HAP-1 (cell line): Measurements from ENCODE around the gene FNIP2.

Experiments used
- DNase-seq, 2 experiments: peaks; one replicate each; pipeline ENCODE4 v3.0.0-alpha.2; 2016 to 2020; ENCODE audit warnings: low spot score in 2 of 2
- H3K27me3 ChIP-seq: fragments of 250-450 bp; sonication (Bioruptor Pico); 2 replicates; pipeline ENCODE4 v1.5.1; 2020; ENCODE audit warnings: low read depth, mild to moderate bottlenecking, moderate library complexity
- H3K36me3 ChIP-seq: fragments of 250-450 bp; sonication (Bioruptor Pico); replicated peaks from 2 replicates; pipeline ENCODE4 v1.5.1; 2020; ENCODE audit warnings: mild to moderate bottlenecking
- H3K4me1 ChIP-seq: fragments of 250-450 bp; sonication (Bioruptor Pico); 2 replicates; pipeline ENCODE4 v1.5.1; 2020; ENCODE audit warnings: mild to moderate bottlenecking
- H3K4me3 ChIP-seq: fragments of 250-450 bp; sonication (Bioruptor Pico); 2 replicates; pipeline ENCODE4 v1.5.1; 2020; ENCODE audit warnings: mild to moderate bottlenecking, moderate library complexity
- H3K9me3 ChIP-seq: fragments of 250-450 bp; sonication (Bioruptor Pico); 2 replicates; pipeline ENCODE4 v1.5.1; 2020; ENCODE audit warnings: mild to moderate bottlenecking, moderate library complexity
- in situ Hi-C: fragments of 300-500 bp; cut with MboI; formaldehyde crosslinking; loops from 3 replicates; pipeline ENCODE4 v1.14.3; 2020; ENCODE audit warnings: low sequenced_read_pairs, inconsistent platforms, mixed read lengths

FNIP2 gene

DNA sequence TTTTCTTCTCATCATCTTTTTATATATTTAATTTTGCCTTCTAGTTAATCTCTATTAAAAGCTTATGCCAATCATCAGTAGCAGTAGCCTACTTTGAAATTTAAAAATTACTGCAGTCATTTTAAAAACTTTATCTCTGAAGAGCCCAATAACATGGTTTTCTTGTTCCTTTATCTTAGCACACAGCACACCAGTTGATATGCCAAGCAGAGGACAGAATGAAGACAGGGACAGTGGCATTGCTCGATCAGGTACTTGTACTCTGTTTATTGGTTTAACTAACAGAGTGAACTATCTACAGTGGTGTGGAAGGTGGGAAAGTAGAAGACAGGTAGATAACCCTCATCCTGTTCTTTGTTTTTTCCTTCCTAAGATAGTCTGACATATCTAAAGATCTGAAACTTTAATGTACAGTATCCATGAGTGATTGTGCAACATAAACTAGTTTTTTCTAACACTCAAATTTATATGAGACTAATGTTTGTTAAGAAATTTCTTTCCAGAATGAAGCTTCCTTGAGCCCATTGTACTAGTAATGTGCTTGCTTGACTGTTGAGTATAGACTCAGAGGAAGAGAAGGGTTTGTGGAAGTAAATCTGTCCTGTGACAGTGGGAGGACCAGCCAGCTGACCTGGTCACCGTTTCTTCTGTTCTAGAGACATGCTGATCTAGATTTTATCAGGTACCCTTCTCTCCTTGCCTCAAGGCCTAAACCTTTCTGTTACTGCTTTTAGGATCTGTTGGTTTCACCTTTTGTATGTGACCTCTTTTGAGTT, 66.6 kb downstream of the FNIP2 start:
- H3K4me1 ChIP-seq, result no peaks in the 10 kb centered on the region
- no peaks in the 10 kb centered on the region for H3K27me3 ChIP-seq
- H3K4me3 ChIP-seq, result no peak overlapping the region
- in situ Hi-C loops, result no loop called here
- no peaks in the 10 kb centered on the region for H3K36me3 ChIP-seq
- no peaks in the 10 kb centered on the region for H3K9me3 ChIP-seq
- no peak for DNase-seq

DNA sequence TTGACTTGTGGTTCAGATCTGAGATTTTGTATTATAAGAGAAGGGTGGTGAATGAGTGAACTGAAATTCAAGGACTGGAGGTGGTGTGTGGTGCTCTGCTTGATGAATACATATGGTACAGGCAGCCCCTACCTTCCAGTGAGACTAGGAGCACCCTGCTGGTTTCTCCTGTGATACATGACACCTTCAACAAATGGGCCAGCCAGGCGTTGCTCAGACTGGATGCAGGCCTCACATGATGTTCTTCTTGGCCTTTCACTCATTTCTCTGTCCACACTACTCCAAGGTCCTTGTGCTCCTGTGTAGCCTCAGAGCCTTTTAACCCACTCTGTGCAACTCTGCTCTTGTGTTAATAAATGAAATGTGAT, 67.2 kb downstream of the FNIP2 start:
- H3K4me1 ChIP-seq, result no peaks in the 10 kb centered on the region
- no peaks in the 10 kb centered on the region for H3K27me3 ChIP-seq
- H3K4me3 ChIP-seq, result no peak overlapping the region
- in situ Hi-C loops, result no loop called here
- no peak for DNase-seq
- no peaks in the 10 kb centered on the region for H3K36me3 ChIP-seq
- H3K9me3 ChIP-seq, result no peaks in the 10 kb centered on the region

DNA sequence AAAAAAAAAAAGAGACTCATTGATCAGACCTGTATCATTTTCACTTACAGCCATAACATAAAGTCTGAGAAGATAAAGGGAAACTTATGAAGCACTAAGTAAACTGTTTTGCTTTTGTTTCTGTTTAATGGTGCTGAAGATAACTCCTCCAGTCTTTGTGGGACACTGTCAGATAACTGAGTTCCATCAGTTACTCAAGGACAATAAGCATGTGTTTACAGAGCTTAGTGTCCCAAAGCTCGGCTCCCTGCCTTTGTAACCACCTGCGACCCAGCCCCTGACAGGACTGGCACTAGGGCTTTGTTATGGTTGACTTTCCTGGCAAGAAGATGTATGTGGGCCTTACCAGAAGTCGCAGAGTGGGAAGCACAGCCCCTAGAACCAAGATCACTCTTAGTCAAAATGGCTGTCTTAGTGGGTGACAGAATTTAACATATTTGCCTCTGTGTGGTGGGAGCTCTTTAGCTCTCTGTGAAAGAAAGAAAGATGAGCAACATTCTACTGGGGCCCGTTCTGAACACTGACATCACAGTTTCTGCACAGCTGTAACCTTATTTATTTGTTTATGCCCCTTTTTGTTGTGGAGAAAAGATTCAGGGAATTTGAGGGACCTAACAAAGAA, 68.1 kb downstream of the FNIP2 start:
- in situ Hi-C loops, result no loop called here
- Histone ChIP-seq H3K4me1 (no peaks in the 10 kb centered on the region), H3K9me3 (no peaks in the 10 kb centered on the region), H3K27me3 (no peaks in the 10 kb centered on the region), H3K4me3 (no peak overlapping the region), H3K36me3 (no peaks in the 10 kb centered on the region)
- DNase-seq, result no peak

DNA sequence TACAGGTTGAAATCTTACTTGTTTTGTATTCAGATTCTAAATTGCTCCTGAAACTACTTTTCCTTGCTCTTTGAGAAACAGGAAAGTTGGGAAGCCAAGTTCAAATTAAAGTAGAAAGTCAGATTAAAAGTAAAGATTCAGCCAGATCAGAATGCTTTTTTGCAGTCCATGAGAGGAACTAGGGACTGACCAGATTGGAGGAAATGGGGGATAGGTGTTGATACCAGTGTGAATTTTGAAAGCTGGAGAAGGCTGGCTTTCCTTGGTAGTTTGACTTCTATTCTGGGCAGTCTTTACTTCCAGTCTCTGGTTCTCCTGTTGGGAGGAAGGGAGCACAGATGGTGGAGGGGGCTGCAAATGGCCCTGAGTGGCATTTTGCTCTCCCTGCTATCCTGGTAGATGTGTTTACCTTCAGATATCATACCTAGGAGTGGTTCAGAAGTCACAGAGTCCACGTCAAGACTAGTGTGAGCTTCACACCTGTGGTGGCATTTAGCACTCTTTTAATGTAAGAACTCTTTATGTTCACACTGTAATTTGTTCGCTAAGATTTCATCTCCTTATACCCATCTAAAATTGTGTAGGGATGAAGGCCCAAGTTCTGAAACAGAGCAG, 68.8 kb downstream of the FNIP2 start:
- H3K36me3 ChIP-seq, result no peaks in the 10 kb centered on the region
- H3K27me3 ChIP-seq, result no peaks in the 10 kb centered on the region
- in situ Hi-C loops, result no loop called here
- DNase-seq, result no peak
- H3K4me3 ChIP-seq, result no peak overlapping the region
- H3K4me1 ChIP-seq, result no peaks in the 10 kb centered on the region
- no peaks in the 10 kb centered on the region for H3K9me3 ChIP-seq

DNA sequence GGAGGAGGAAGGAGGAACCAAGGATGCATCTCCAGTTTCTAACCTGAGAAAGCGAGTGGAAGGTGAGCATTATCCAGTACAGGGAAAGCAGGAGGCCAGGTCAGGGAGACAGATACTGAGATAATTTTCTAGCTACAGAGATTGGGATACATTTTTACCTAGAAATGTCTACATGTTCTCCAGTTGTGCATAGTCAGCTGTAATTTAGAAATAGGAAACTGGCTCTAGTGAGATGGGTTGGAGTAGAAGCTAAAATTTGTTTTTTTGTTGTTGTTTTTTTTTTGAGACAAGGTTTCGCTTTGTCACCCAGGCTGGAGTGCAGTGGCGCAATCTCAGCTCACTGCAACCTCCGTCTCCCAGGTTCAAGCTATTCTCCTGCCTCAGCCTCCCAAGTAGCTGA, 71.3 kb downstream of the FNIP2 start:
- no peaks in the 10 kb centered on the region for H3K27me3 ChIP-seq
- peaks cover 6% of the 10 kb centered on the region for H3K4me1 ChIP-seq
- in situ Hi-C loops, result loop anchor here (10.0 kb wide), 2 partner anchors 115 to 335 kb away; partner anchors contain the start of gene PPID
- no peaks in the 10 kb centered on the region for H3K36me3 ChIP-seq
- no peak for DNase-seq
- no peaks in the 10 kb centered on the region for H3K9me3 ChIP-seq
- no peak overlapping the region for H3K4me3 ChIP-seq

DNA sequence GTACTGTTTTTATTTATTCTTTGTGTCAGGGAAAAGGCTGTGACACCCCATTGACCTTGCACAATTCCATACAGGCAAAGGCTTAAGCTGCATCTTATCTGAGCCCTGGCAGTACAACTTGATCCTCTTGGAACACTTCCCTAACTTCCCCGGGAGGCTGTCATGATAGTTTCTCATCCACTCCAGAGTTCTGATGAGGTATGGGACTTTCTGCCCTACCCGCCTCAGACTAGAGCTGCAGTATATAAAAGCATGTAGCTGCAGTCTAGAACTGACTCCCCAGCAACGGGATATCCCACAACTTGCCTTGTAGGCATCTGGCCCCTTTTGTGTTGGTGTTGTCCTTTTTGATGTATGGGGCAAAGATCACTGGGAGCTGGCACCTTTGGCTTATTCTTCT, 72.7 kb downstream of the FNIP2 start:
- Histone ChIP-seq H3K4me1 (peaks cover 17% of the 10 kb centered on the region), H3K9me3 (no peaks in the 10 kb centered on the region), H3K36me3 (no peaks in the 10 kb centered on the region), H3K27me3 (no peaks in the 10 kb centered on the region), H3K4me3 (no peak overlapping the region)
- in situ Hi-C loops, result loop anchor here (10.0 kb wide), 2 partner anchors 117 to 333 kb away; partner anchors contain the start of gene PPID
- DNase-seq, result no peak

DNA sequence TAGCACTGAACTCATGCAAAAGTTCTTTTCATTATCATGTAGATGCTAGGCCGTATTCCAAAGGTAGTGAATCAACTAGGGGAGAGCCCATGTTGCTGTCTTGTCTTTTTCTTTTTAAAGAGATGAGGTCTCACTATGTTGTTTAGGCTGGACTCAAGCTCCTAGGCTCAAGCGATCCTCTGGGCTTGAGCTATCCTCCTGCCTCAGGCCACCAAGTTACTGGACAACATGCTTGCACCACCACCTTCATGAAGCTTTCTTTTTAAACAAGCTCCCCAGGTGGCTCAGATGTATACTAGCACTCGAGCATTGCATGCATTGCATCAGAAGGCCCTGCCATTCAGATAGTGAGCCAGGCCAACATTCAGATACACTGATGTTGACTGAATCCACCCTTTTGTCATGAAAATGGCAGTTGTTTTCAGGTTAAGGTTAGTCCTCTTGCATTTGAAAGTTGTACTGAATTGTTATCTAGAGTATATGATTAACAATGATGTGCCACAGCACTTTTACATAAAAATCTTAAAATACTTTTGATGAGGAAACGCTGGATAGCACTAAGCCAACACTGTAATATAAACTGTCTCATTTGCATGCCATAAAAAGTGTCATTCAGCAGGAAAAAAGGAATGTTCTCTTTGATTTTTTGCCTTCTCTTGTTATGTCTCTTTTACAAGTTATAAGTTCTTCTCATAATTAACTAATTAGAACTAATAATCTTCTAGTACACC, 76.7 kb downstream of the FNIP2 start:
- DNase-seq, result peak; percentile 67 to 77
- in situ Hi-C loops, result loop anchor here (10.0 kb wide), 2 partner anchors 121 to 329 kb away; partner anchors contain the start of gene PPID

DNA sequence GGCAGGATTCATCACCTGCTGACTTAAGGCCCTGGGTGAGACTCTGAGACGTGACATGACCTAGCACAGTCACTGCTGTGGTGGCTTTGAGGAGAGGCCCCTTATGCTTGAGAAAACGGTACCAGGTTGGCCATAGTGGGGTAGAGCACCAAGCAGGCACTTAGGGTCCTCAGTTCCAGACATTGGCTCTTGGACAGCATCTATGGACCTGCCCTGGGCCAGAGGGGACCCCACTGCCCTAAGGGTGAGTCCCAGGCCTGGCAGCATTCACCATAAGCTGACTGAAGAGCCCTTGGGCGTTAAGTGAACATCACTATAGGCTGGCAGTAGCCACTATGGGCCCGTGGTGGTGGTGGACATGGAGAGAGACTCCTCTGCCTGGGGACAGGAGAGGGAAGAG, 78.7 kb downstream of the FNIP2 start:
- DNase-seq, result no peak
- H3K9me3 ChIP-seq, result no peaks in the 10 kb centered on the region
- no peaks in the 10 kb centered on the region for H3K27me3 ChIP-seq
- in situ Hi-C loops, result loop anchor here (10.0 kb wide), 2 partner anchors 123 to 327 kb away; partner anchors contain the start of gene PPID
- H3K36me3 ChIP-seq, result no peaks in the 10 kb centered on the region
- H3K4me1 ChIP-seq, result peaks cover 17% of the 10 kb centered on the region
- no peak overlapping the region for H3K4me3 ChIP-seq

More for the DNA sequence above, 76.7 kb downstream of the FNIP2 start:
- no peak overlapping the region for H3K4me3 ChIP-seq
- no peaks in the 10 kb centered on the region for H3K9me3 ChIP-seq
- no peaks in the 10 kb centered on the region for H3K36me3 ChIP-seq
- H3K27me3 ChIP-seq, result no peaks in the 10 kb centered on the region
- peaks cover 17% of the 10 kb centered on the region for H3K4me1 ChIP-seq

DNA sequence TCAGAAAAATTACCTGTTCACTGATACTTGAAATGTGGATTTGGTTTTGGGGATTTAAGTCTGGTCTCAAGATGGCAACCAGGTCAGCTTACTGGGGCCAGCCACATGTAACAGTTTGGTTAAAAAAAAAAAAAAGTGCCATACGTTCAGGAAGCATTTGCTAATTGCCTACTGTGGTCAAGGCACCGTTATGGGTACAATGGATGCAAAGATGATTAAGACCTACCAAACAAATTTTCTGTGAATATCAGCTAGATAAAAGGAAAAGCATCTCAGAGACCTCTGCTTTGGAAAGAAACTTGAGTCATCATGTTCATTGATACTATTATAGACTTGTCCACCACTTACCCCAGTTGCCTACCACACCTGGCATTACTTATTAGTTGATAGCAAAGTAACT, 80.9 kb downstream of the FNIP2 start:
- Histone ChIP-seq H3K9me3 (no peaks in the 10 kb centered on the region), H3K36me3 (no peaks in the 10 kb centered on the region), H3K27me3 (no peaks in the 10 kb centered on the region), H3K4me3 (no peak overlapping the region), H3K4me1 (peaks cover 16% of the 10 kb centered on the region)
- in situ Hi-C loops, result loop anchor here (10.0 kb wide), 3 partner anchors 125 to 345 kb away; partner anchors contain the start of gene PPID
- no peak for DNase-seq

DNA sequence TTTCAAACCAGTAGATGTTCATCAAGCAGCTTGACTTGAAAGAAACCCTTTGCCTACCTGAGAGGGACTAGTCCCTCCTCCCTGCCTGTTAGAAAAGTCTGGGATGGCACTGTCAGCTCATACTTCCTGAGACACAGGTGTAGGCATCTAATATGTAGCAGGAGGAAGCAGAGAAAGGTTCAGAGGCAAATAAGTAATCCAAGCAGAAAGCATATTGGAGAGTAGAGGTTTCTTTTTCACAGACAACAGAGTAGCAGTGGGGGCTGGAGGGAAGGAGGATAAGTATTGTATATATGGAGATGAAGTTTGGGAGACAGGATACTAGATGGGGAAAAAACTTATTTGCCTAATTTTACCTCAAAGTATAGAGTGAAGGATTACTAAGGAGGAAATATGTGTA, 81.5 kb downstream of the FNIP2 start:
- in situ Hi-C loops, result loop anchor here (10.0 kb wide), 1 partner anchor 344 kb away; no protein-coding TSS in a partner anchor
- peaks cover 9% of the 10 kb centered on the region for H3K4me1 ChIP-seq
- H3K9me3 ChIP-seq, result no peaks in the 10 kb centered on the region
- no peak overlapping the region for H3K4me3 ChIP-seq
- no peaks in the 10 kb centered on the region for H3K36me3 ChIP-seq
- DNase-seq, result no peak
- no peaks in the 10 kb centered on the region for H3K27me3 ChIP-seq

DNA sequence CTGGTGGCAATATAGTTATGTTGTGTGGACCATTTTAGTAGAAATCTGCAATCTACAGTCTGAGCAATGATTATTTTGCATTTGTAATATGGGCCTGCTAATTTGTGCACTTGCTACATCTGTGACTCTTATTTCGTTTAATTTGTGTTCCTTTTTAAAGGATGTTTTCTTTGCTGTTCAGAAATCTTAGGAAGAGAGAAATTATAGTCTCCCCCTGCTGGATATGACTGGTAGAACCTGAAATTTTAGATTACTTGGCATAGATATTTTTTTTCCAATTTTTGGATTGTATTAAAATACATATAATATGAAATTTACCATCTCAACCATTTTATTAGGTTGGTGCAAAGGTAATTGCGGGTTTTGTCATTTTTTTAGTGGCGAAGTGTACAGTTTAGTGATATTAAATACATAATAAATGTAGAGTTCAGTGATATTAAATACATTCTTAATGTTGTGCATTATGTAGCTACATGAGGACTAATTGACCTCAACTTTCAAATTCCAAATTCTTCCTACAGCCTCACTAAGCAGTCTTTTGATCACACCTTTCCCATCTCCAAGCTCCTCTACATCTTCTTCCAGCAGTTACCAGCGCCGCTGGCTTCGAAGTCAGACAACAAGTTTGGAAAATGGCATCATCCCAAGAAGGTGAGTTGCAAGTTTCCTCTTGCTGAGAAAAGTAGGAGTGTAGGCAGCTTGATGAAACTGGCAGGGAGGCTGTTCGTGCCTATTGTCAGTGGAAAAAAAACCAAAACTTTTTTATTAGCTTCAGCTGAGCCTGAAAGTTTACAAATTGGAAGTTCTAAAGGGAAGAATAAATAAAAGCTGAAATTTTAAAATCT, 82.2 kb downstream of the FNIP2 start:
- H3K36me3 ChIP-seq, result no peaks in the 10 kb centered on the region
- in situ Hi-C loops, result loop anchor here (10.0 kb wide), 1 partner anchor 344 kb away; no protein-coding TSS in a partner anchor
- peak in 1 of 2 experiments; percentile 28 for DNase-seq

DNA sequence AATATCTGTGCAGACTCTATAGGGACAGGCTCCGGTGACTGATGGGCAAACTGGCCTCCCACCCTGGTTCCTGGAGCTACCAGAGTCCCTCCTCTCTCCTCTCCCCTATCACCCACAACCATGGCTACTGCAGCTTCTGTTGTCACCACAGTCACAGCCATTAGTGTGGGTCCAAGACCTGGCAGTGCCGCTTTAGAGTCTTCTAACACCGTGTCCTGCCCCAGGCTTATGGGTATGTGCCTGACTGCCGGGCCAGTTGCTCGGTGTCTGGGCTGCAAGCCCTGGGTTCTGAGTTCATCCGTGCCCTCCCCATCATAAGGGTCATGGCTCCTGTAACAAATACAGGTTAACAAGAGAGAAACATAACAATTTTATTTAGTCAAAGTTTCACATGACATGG, 85.4 kb downstream of the FNIP2 start:
- no peak for DNase-seq
- in situ Hi-C loops, result loop anchor here (10.0 kb wide), 1 partner anchor 341 kb away; no protein-coding TSS in a partner anchor
- Histone ChIP-seq H3K4me1 (no peaks in the 10 kb centered on the region), H3K27me3 (no peaks in the 10 kb centered on the region), H3K4me3 (no peak overlapping the region), H3K9me3 (no peaks in the 10 kb centered on the region), H3K36me3 (no peaks in the 10 kb centered on the region)

More for the DNA sequence above, 82.2 kb downstream of the FNIP2 start:
- H3K4me1 ChIP-seq, result peaks cover 2% of the 10 kb centered on the region
- no peaks in the 10 kb centered on the region for H3K27me3 ChIP-seq
- no peaks in the 10 kb centered on the region for H3K9me3 ChIP-seq
- H3K4me3 ChIP-seq, result no peak overlapping the region
